NCI-H1092 treated with DMSO at 0.1 percent for 48 hours (cell line): Measurements from ENCODE around the gene SAMD7.
A peak's percentile ranks its signal among the peaks of the same experiment; 100 is the strongest.

ENCODE experiments used
- DNase-seq: peaks from one replicate; lab custom pipeline; 2025; lab: John Stamatoyannopoulos, UW

SAMD7 gene, protein sequence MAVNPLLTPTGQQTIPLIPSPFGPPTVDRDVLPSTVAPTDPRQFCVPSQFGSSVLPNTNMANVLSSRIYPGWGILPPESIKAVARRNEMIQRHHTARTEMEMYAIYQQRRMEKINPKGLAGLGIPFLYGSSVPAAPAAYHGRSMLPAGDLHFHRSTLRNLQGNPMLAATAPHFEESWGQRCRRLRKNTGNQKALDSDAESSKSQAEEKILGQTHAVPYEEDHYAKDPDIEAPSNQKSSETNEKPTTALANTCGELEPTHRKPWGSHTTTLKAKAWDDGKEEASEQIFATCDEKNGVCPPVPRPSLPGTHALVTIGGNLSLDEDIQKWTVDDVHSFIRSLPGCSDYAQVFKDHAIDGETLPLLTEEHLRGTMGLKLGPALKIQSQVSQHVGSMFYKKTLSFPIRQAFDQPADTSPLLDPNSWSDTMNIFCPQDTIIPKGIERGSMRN

DNA sequence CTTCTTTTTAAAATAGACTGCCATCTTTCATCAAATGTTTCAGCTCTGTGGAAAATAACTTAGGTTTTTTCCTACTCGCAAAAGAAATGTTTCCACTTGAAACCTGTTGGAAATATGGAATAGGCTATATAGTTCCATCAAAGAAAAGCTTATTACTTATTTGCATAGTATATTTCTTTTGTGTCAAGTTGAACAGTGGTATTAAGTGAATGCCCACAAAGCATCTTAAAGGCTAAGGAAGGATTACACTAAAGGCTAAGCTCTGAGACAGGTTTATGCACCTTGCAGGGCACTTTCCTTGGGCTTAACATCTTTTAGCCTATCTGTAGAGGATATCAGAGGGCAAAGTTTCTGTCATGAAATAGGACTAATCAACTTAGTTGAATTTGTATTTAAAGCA lies at the start of gene SAMD7:
Gene SAMD7, plus strand, starts transcription at position 301 of the 400 bp plus-strand sequence. CDS start 7,927 bp downstream, outside the sequence.
- no peak for DNase-seq

DNA sequence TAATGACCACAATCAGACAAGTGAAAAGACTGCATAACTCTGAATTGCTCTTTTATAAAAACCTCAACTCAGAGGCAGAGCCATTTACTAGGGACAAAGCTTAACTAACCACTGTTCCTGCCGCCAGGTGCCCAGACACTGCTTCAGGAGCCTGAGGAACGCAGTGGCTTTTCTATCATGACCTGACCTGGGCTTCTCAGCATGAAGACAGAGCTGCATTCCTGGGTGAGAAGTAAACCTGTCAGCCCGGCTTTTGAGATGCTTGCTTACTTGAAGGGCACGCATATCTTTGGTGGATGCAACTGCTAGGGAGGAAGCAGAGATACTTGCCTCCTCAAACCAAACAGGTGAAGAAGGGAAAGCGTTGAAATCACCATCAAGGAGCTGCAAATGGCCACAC lies 49.5 kb upstream of the SAMD7 start:
- DNase-seq: no peak

DNA sequence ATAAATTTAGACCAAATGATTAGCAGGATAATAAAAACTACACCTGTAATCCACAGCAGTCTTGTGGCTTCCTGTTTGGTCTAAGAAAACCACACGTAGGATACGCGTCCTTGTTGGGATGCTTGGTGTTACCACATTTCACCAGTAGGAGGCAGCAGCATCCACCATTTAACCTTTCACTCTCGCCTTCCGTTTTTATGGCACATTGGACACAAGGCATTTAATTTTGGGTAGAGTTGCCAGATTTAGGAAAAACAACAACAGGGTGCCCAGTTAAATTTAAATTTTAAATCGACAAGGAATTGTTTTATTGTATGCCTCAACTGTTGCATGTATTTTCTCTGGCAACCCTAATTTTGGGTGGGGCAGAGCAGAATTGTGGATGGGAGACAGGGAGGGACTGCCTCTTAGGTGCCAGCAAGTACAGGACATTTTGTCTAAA lies 47.9 kb upstream of the SAMD7 start:
- peak; percentile 42 for DNase-seq

DNA sequence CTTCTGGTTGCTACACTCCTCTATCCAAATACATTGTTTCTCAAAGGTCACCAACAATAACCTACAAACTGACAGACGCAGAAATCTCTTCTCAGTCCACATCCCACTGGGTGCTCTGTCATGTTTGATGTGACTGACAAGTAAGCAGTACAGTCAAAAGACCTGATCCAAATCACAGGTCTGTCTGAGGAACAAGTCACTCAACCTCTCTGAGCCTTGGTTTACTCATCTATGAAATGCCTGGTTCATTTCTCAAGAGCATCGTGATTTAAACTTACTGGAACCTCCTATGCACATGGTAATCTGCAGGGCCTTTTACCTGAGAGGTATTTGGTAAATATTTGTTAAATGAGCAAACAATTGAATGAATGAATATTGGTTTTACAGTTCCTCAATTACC lies 47.1 kb upstream of the SAMD7 start:
- no peak for DNase-seq

DNA sequence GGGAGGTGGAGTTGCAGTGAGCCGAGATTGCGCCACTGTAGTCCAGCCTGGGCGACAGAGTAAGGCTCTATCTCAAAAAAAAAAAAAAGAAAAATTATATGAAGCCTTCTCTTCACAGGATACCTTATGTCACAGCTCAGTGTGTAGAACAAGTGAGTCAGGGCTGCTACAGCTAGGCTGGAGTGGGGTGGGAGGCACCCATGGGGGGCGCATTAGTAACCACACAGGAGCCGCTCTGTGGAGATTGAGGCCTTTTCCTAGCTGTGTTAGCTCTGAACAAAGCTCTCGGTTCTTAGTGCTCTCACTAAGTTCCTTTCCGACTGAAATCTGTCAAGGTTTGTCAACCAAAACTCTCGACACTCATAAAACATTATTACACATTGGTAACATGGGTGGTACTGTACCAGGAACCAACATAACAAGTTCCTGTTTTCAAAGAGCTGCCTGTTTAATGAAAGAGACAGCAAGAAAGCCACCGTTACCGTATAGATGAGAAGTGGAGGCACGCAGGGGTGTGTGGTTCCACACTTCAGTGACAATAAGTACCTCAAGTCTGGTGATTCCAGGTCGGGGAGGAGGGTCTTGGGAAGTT lies 46.1 kb upstream of the SAMD7 start:
- DNase-seq: no peak

DNA sequence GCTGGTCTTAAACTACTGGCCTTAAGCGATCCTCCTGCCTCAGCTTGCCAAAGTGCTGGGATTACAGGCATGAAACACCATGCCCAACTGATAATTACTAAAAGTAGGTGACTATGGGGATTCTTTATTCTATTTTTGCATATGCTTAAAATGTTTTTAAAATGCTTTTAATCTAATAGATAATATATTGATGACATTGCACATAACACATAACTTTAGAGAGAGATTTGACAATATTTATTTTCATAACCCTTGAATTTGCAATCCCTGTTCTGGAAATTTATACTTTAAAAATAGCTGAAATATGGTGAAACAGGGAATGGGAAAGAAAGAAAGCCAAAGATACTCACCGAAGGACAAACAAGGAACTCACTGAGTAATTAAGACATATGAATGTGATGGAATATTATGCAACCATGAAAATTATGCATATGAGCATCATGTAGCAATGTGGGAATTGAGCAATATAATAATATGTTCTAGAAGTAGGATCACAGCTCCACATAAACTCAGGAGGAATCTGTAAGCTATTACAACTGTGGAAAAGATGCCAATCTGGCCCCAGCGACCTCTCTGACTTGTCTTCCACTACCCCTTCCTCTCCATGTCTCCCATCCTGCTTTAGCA lies 43.7 kb upstream of the SAMD7 start:
- no peak for DNase-seq

DNA sequence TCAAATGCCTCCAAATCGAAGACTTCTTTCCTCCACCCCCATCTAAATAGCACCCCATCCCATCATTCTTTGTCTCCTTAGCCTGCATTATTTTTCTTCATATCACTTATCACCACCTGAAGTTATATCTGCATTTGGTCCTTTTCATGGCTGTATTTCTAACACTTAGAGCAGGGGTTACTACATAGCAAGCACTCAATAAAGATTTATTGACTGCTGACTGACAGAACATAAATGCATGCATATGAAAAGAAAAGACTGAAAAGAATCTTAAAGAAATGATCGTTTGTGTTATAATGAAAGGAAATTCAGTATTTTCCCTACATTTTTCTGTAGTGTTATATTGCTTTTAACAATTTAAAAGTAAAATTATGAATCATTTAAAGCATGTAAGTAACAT lies 43.0 kb upstream of the SAMD7 start:
- no peak for DNase-seq

DNA sequence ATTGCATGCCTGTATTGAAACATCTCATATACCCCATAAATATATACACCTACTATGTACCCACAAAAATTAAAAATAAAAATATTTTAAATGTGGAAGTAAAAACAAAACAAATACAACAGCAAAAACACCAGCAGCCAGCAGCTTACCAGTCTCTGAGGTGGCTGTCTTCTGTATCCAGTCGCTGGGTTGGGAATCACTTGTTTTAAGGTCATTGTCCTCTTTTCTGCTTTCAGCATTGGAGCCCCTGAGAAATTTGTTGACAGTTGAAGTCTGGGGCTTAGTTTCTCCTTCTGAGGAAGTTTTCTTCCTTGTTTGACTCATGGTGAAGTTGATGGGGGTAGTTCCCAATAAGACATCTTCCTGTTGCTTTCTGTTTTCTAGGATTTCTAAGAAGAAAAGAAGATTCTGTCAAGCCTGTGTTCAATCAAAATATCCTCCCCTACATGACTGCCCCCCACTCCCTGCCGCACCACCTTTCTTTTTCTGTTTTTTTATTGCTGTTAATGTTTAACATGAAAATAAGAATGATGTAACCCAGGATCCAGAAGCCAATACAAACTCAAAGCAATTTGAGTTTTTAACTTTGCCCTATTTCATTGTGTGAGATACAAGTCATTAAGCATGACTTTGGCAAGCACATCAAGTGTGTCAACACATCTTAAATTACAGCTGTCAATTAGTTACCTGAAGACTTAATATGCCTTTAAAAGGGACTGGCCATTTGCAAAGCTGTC lies 41.7 kb upstream of the SAMD7 start, which contains the start of gene LRRC31:
Gene LRRC31, minus strand, starts transcription at position 452 of the 737 bp plus-strand sequence. Its CDS starts 128 bp downstream, at position 324.
- no peak for DNase-seq

DNA sequence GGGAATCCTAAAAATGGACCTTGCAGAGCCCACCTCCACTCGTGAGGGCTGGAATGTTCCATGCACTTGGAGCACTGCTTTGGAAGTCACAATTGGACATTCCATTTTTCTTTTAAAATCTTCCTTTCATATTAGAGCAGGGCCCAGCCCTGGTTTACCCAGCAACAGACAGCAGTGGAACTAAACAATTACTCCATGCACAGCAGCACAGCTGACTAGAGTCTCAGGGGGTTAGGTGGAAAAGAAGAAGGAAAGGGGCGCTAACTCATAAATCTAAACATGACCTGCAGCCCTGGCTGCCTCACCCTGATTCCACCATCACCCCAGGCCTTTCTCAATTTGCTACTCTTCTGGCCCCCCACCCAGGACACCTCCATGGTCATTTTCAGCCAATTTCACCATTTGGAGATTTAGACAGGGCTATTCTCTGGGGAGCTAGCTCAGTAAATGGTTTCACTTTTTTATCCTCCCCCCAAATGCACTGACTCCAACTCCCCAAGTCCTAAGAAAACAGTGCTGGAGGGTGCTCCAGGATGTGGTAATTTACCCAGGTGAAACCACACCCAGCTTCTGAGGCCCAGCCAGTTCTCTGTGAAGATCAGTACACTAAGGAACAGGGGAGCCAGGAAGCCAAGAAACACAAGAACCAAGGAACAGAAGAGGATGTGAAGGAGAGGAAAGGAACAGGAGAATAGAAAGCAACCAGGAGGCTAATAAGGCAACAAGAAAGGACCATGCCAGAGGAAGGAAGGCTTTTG lies 40.1 kb upstream of the SAMD7 start:
- DNase-seq: no peak

DNA sequence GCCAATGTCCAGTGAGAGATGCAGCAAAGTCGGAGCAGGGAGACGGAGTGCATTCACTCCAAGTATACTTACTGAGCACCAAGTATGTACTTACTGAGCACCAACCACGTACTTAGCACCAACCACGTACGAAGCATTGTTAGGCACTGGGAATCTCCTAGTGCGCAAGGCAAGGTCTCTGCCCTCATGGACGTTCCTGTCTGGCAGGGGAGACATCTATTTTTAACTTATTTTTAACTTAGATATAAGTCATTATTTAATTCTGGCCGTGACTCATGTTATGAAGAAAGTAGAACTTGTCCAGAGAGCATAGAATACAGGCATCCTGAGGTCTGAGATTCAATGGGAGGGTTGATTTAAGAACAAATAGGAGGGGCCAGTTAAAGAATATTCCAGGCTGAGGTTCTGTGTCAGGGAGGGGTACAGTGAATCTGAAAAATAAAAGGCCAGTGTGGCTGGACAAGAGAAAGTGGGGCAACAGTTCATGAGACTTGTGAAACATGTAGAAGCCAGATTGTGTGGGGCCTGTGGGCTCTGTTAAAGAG lies 32.3 kb upstream of the SAMD7 start:
- DNase-seq: no peak

DNA sequence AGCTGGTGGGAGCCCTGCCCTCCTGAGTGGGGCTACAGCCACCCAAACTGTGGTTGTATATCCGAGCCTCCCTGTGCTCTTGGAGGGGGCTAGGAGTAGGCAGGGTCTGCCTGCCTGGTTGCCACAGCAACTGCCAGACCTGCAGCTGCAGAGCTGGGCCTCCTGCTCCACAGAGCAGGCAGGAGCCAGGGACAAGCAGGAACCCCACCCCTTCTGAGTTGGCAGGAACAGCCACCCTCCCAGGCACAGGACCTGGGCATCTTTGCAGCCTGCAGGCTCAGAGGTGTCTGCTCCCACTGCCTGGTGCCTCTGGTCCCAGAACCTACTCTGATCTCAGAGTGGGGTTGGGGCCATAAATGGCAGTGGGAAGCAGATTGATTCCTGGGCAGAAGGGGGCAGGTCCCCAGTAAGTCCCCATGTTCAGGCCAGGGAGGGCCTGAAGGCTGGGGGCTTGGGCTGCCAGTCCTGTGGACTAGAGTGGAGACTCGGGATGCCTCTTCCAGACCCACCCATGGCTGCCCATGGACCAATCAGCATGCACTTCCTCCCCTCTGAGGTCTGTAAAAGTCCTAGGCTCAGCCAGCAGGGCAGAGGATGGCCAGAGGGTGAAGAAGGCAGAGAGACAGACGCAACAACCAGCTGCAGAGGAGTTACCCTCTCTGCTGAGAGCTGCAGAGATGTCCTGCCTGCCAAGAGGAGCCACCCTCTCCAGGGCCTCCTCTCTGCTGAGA lies 31.4 kb upstream of the SAMD7 start:
- DNase-seq: no peak

DNA sequence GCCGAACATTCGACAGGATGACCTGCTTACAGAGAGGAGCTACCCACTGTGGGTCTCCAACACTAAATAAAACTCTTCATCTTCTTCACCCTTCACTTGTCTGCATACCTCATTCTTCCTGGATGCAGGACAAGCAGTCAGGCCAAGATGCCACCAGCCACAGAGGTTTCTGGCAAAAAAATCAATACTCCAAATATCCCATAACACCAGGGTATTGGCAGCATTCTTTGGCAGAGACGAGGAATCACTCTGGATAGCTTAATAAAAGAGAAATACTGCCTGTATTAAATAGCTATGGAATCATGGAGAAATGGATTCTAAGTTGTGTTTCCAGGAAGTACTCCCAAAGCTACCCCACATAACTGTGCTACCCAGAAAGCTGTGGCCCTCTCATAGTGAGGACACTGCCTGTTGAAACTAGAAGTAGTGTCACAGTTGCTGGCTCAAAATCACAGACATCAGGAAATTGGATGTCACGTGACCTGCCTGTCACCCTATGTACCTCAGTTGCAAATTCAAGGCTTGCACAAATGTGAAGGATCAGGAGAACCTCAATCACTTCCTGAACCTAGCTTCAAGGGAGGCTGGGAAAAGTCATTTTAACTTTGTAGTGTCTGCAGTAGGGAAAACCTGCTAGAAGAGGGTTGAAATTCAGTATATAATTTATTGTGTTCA lies 30.7 kb upstream of the SAMD7 start:
- DNase-seq: no peak

DNA sequence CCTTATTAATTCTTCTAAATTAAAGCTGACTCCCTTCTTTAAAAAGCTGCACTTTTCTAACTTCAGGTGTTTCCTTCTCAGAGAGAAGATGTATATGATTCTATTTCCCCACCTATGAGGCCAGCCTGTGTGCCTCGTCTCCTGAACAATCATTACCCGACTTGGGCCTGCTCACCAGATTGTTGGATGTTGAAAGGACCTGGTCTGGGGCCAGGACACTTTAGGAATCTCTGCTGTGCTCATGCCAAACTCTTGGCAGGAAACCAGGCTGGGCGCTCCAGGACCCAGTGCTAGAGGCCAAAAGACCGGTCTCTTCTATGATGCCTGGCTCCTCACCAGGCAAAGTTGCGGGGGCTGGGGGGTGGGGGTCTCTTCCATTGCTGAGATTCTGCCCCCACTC lies 24.7 kb upstream of the SAMD7 start:
- peak; percentile 14 for DNase-seq

DNA sequence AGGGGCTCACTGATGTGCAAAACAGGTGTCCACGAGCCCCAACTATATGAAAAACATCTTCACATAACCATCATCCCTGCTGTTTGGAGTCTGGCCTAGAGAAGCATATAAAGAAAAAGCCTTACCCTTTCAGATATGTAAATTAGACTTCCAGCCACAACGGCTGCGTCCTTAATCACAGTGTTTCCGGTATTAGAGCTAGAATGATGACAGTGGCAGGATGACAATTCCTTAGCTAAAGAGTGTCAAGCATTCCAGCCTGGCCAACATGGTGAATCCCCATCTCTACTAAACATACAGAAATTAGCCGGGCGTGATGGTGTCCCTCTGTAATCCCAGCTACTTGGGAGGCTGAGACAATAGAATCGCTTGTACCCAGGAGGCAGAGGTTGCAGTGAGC lies 19.5 kb upstream of the SAMD7 start:
- no peak for DNase-seq

DNA sequence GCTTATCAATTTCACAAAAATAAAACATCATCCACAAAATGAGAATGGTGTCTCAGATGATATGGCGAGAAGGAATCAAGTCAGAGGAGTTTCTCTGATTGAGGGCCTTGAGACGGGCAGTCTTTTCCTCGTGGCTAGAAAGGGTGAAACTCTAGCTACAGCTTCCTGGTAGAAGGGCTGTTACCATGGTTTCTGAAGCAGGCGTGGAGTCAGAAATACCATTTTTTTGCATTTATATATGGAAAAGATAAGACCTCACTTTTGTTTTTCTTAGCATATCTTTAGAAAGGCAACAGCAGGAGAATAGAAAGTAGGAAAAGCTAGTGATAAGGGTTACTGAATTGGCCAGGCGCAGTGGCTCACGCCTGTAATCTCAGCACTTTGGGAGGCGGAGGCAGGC lies 17.3 kb upstream of the SAMD7 start:
- DNase-seq: no peak

DNA sequence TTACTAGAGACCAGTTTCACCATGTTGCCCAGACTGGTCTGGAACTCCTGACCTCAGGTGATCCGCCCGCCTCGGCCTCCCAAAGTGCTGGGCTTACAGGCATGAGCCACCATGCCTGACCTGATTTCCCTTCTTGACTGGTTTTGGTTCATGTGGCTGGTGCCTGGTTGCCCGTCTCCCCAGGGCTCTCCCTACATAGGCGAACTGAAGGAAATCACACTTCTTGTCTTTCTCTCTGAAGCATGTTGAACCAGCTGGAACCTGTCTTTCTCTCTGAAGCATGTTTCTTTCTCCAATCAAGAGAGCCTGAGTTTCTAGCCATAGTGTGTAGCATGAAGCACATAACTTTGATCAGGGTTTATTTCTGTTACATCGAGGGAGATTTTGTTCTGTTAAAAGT lies 16.3 kb upstream of the SAMD7 start:
- DNase-seq: no peak

DNA sequence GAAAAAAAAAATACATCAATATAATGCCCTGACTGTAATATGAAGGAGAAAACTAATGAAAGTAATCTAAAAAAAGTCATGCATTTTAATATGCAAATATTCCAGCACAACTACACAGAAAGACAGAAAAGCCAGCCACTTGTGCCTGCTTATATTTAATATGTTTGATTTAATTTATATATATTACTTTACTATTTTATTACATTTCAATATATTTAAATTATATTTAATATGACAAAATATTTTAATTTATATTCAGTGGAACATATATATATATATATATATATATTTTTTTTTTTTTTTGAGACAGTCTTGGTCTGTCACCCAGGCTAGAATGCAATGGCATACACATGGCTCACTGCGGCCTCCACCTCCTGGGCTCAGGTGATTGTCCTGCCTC lies 14.1 kb upstream of the SAMD7 start:
- no peak for DNase-seq

DNA sequence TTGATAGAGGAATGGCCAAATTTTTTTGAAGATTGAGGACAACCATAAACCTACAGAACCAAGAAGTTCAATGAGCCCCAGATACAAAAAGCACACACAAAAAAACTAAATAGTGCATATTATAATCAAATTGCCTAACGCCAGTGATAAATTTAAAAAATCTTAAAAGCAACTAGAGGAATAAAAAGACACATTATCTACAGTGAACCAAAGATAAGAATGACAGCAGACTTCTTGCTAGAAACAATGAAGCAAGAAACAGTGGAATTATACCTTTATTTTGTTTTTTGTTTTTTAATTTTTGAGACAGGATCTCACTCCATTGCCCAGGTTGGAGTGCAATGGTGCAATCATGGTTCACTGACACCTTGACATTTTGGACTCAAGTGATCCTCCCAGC lies 9.9 kb upstream of the SAMD7 start:
- no peak for DNase-seq

DNA sequence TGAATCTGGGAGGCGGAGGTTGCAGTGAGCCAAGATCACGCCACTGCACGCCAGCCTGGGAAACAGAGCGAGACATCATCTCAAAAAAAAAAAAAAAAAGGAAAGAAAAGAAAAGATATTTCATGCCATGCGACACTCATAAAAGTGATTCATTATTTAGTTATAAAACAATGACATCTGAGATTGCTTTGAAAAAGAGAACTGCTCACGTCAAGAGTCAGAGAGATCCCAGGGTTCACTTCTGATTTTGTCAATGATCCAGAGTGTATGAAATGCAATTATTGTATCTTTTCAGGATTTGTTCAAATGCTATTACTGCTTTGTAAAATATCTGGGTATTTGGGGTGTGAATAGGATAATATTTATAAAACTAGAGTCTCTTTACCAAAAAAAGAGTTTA lies 6.0 kb upstream of the SAMD7 start:
- no peak for DNase-seq

DNA sequence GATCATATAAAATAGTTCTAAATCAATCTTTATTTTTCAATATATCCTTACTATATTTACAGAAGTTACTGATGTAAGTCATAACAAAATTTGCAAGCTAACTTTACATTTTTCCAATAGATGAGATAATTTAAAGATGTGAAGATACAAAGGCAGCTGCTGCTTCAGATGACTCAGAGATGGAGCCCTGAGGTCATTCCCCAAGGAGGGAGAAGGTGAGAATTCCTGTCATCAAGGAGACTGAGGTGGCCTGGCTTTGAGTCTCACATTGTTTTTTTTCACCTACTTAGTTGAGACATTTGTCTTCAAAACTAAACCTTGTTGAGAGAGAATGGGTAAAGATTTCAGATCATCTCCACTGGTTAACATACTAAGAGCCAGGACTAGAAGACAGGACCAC lies 3.9 kb upstream of the SAMD7 start:
- DNase-seq: no peak
